Measurements from ENCODE around the gene PTH2R. TPM values are rescaled to one million over a fixed set of nuclear protein-coding genes. Genes with fewer than 3 reads are reported as not detected.

The PTH2R gene
- total and polyA plus RNA-seq, 2 donors (not counting 3 experiments of a cell fraction or from before 2014, with no cell fraction given): not detected

- DNase-seq (ENCODE audit: low read depth, low spot score) (no peak), FAIRE-seq (no peak)
- H3K9ac ChIP-seq (replicated peaks; ENCODE audit: extremely low read depth, insufficient read depth, low read length): no peak overlapping the region
- no peaks in the 10 kb centered on the region for H3K36me3 ChIP-seq (ENCODE audit: control insufficient read depth in 2 of 2, extremely low read depth in 1 of 2, insufficient read depth in 2 of 2, low read length in 2 of 2)
- no peaks in the 10 kb centered on the region for H3K79me2 ChIP-seq (ENCODE audit: control insufficient read depth, insufficient read depth, low read length)
- H3K4me3 ChIP-seq (replicated peaks in 1 of 3; ENCODE audit: insufficient read depth in 1 of 3, low read depth in 1 of 3, low read length in 3 of 3): no peak overlapping the region
- H3K4me1 ChIP-seq (ENCODE audit: control insufficient read depth, extremely low read depth, insufficient read depth, low read length): no peaks in the 10 kb centered on the region
- peaks cover 0 to 2% of the 10 kb centered on the region in 2 experiments for H3K27me3 ChIP-seq (ENCODE audit: control insufficient read depth in 2 of 2, insufficient read depth in 2 of 2, low read length in 2 of 2)
- no peaks in the 10 kb centered on the region for H3K9me3 ChIP-seq (replicated peaks; ENCODE audit: control insufficient read depth, insufficient read depth, low read length)
- intact Hi-C loops (cut with micrococcal nuclease): no loop called here
- no peak for TF ChIP-seq MAX (IDR thresholded peaks at IDR 0.05; ENCODE audit: insufficient read depth, insufficient read length)
- ChIA-PET POLR2A (no interaction called here), CTCF (no interaction called here)
- no peak overlapping the region for H2AFZ ChIP-seq (ENCODE audit: low read depth, low read length)
- no peaks in the 10 kb centered on the region for H3K9me1 ChIP-seq (replicated peaks; ENCODE audit: control insufficient read depth, extremely low read depth, insufficient read depth, low read length)
- H3K4me2 ChIP-seq (ENCODE audit: insufficient read depth, low read length): no peak overlapping the region
- BruUV-seq (replicated peaks): no TSS peak
- dilution Hi-C loops (cut with MboI; ENCODE audit: extremely low pct_ligation_motif_present, low sequenced_read_pairs): no loop called here
- H3K27ac ChIP-seq (ENCODE audit: insufficient read depth, low read depth, low read length): no peak overlapping the region
- H4K20me1 ChIP-seq (replicated peaks; ENCODE audit: control insufficient read depth, extremely low read depth, insufficient read depth, low read length): no peaks in the 10 kb centered on the region
These were observed 22.0 kb upstream of the PTH2R start for GRCh38 chr2:208384637-208385036.

GRCh38 chr2:208386541-208386940 lies 20.1 kb upstream of the PTH2R start:
- CTCF ChIA-PET: no interaction called here
- no peaks in the 10 kb centered on the region for H3K9me1 ChIP-seq (replicated peaks; ENCODE audit: control insufficient read depth, extremely low read depth, insufficient read depth, low read length)
- no peaks in the 10 kb centered on the region for H4K20me1 ChIP-seq (replicated peaks; ENCODE audit: control insufficient read depth, extremely low read depth, insufficient read depth, low read length)
- POLR2A ChIA-PET: no interaction called here
- intact Hi-C loops (cut with micrococcal nuclease): no loop called here
- no peak overlapping the region for H3K9ac ChIP-seq (replicated peaks; ENCODE audit: extremely low read depth, insufficient read depth, low read length)
- no peak overlapping the region for H3K27ac ChIP-seq (ENCODE audit: insufficient read depth, low read depth, low read length)
- no peak overlapping the region for H3K4me3 ChIP-seq (replicated peaks in 1 of 3; ENCODE audit: insufficient read depth in 1 of 3, low read depth in 1 of 3, low read length in 3 of 3)
- FAIRE-seq: no peak
- H3K4me1 ChIP-seq (ENCODE audit: control insufficient read depth, extremely low read depth, insufficient read depth, low read length): no peaks in the 10 kb centered on the region
- no TSS peak for BruUV-seq (replicated peaks)
- DNase-seq (ENCODE audit: low read depth, low spot score): no peak
- dilution Hi-C loops (cut with MboI; ENCODE audit: extremely low pct_ligation_motif_present, low sequenced_read_pairs): no loop called here
- no peak overlapping the region for H2AFZ ChIP-seq (ENCODE audit: low read depth, low read length)
- peaks cover 0 to 2% of the 10 kb centered on the region in 2 experiments for H3K27me3 ChIP-seq (ENCODE audit: control insufficient read depth in 2 of 2, insufficient read depth in 2 of 2, low read length in 2 of 2)
- H3K36me3 ChIP-seq (ENCODE audit: control insufficient read depth in 2 of 2, extremely low read depth in 1 of 2, insufficient read depth in 2 of 2, low read length in 2 of 2): no peaks in the 10 kb centered on the region
- H3K79me2 ChIP-seq (ENCODE audit: control insufficient read depth, insufficient read depth, low read length): no peaks in the 10 kb centered on the region
- H3K4me2 ChIP-seq (ENCODE audit: insufficient read depth, low read length): no peak overlapping the region
- H3K9me3 ChIP-seq (replicated peaks; ENCODE audit: control insufficient read depth, insufficient read depth, low read length): no peaks in the 10 kb centered on the region
- TF ChIP-seq CTCF (IDR thresholded peaks at IDR 0.05; ENCODE audit: extremely low read depth in 1 of 2, insufficient read depth in 1 of 2, low read depth in 1 of 2, low read length in 2 of 2) (no peak), POLR2A (IDR thresholded peaks at IDR 0.05; ENCODE audit: low read depth, low read length) (no peak), FOS (IDR thresholded peaks at IDR 0.05; ENCODE audit: borderline replicate concordance, insufficient read depth, low read length) (no peak), JUN (IDR thresholded peaks at IDR 0.05; ENCODE audit: borderline replicate concordance, insufficient read depth, insufficient read length, low read depth) (no peak), GATA2 (IDR thresholded peaks at IDR 0.05; ENCODE audit: insufficient read depth, insufficient read length, low read depth, low read length) (no peak), MYC (IDR thresholded peaks at IDR 0.05; ENCODE audit: low read depth, low read length) (no peak), EZH2 (IDR thresholded peaks at IDR 0.05; ENCODE audit: borderline replicate concordance, low read depth, low read length, severe bottlenecking) (no peak), POLR2AphosphoS5 (IDR thresholded peaks at IDR 0.05; ENCODE audit: insufficient read depth, low read depth, low read length) (no peak), MAX (IDR thresholded peaks at IDR 0.05; ENCODE audit: insufficient read depth, insufficient read length) (no peak)
